Activated T-cell treated with anti-CD3 and anti-CD28 coated beads, Interleukin-2, amount 50 U/mL, for 4 hours (primary cell): ENCODE results near the gene SNURF. TPM values are rescaled to one million over a fixed set of nuclear protein-coding genes. Genes with fewer than 3 reads are reported as not detected.
A peak's percentile ranks its signal among the peaks of the same experiment; 100 is the strongest.
"Not testable (repeated sequence)": the region's sequence is repeated elsewhere in the genome, so short reads cannot be mapped to it uniquely, and the experiment has no call there.

Source experiments
- ATAC-seq, 2 donors: fragments of 200-7000 bp; cut with Tn5 transposase; one replicate each; pipeline ENCODE4 v1.10.0; 2021
- DNase-seq: peaks from one replicate; pipeline ENCODE4 v3.0.0-alpha.2; 2020
- H3K27me3 Mint-ChIP-seq: one replicate; pipeline ENCODE4 v1.8.0; 2021; ENCODE audit warnings: low read depth, mixed read lengths
- H3K36me3 Mint-ChIP-seq: one replicate; pipeline ENCODE4 v1.8.0; 2022; ENCODE audit warnings: mixed read lengths; ENCODE audit not compliant: insufficient read depth
- H3K4me1 Mint-ChIP-seq: one replicate; pipeline ENCODE4 v1.8.0; 2021; ENCODE audit warnings: low read depth, mixed read lengths
- H3K4me3 Mint-ChIP-seq: one replicate; pipeline ENCODE4 v1.8.0; 2021; ENCODE audit warnings: mild to moderate bottlenecking, moderate library complexity, mixed read lengths
- H3K9me3 Mint-ChIP-seq: one replicate; pipeline ENCODE4 v1.8.0; 2021; ENCODE audit warnings: mixed read lengths
- total RNA-seq, 3 donors: library from RNA; stranded (reverse); gene quantifications; one replicate each; pipeline ENCODE4 v1.2.1, GENCODE V29; 2021

SNURF gene
- total RNA-seq, 3 donors from 2014 or later, result 7.9 to 16.7 (median 12.1) TPM

DNA sequence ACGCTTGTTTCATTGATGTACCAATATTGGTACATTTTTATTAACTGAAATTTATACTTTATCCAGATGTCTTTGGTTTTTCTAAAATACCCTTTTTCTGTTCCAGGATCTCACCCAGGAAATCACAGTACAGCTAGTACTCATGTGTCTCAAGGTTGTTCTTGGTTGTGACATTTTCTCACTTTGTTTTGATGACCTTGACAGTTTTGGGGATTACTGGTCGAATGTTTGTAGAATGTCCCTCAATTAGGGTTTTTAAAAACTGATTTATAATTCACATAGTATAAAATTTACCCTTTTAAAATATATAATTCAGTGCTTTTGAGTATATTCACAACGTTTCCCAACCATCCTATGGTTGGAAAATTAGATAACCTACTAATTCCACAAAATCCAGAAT lies 6.3 kb upstream of the SNURF start:
- Mint-ChIP-seq H3K27me3 (no peaks in the 10 kb centered on the region), H3K4me1 (no peaks in the 10 kb centered on the region), H3K4me3 (no peak overlapping the region), H3K9me3 (peaks cover 4% of the 10 kb centered on the region), H3K36me3 (no peaks in the 10 kb centered on the region)
- no peak for DNase-seq
- ATAC-seq, result no peak

DNA sequence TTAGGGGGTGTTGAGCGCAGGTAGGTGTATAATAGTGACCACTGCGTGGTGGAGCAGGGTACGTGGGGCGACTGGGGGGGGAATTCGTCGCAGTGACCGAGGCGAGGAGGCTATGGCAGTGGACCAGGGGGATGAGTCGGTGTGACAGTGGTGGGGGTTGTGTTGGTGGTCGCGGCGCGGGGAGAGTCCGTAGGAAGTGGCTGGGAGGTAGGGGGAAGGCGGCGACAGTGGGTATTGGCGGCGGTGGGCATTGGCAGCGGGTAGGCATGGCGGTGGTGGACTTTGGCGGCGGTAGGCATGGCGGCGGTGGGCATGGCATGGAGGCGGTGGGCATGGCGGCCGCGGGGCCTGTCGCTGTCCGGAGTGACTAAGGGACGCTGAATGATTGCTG lies 739 bp downstream of the SNURF start:
- Mint-ChIP-seq H3K4me1 (peaks cover 13% of the 10 kb centered on the region), H3K4me3 (peak overlapping the region; percentile 95), H3K36me3 (peaks cover 2% of the 10 kb centered on the region), H3K27me3 (no peaks in the 10 kb centered on the region), H3K9me3 (peaks cover 9% of the 10 kb centered on the region)
- ATAC-seq (peak; percentile 5 to 11), DNase-seq (peak; percentile 4)

DNA sequence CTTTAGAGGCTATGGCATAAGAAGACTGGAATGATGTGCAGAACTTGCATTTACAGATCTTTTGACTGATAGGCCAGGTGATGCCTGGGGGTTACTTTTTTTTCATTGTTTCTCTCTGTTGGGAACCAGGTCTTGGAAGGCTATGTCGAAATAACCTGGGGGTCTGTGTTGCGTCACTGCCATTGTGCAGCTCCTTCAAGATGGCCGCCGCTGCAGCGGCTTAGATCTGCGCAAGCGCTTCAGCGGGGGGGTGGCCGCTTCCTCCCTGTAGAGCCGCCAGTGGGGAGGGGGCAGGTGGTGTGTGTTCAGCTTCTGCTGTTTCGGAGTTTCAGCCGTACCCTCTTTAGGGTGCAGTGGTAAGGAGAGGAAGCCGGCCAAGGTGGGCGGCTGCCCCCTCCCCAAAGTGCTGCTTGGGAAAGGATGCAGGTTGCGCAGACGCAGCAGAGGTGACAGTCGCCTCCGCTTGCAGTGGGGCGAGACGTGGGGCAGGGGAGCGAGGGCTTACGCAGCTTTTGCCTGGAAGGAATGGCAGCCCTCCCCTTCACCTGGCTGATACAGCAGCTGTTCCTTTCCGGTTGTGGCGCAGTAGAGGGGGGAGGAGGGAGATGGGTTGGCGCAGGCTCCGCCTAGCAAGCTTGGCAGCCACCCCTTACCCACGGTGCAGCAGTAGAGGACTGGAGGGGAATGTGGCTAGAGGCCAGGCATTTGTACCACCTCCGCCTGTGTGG lies 1.5 kb downstream of the SNURF start:
- peaks cover 2% of the 10 kb centered on the region for H3K36me3 Mint-ChIP-seq
- peak overlapping the region; percentile 95 for H3K4me3 Mint-ChIP-seq
- peaks cover 9% of the 10 kb centered on the region for H3K9me3 Mint-ChIP-seq
- peaks cover 15% of the 10 kb centered on the region for H3K4me1 Mint-ChIP-seq
- H3K27me3 Mint-ChIP-seq, result no peaks in the 10 kb centered on the region
- DNase-seq, result peak; percentile 40
- ATAC-seq, result peak; percentile 72 to 75

DNA sequence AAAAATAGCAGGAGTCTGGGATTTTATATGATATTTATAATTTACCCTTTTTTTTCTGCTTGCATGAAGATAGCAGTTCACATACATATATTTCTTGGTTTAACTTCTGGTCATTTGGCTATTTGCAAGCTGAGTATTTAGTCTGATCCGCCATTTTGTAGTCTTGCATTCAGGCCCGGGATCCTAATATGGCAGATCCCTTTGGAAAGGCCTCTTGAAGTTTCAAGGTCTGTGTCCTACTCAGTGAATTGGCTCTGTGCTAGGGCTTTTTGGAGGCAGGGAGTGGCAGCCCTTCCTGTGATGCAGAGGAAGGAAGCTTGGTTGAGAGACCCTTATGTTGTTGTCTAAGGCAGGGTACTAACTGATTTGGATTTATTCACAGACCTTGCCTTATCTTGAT lies 2.9 kb downstream of the SNURF start:
- peaks cover 9% of the 10 kb centered on the region for H3K9me3 Mint-ChIP-seq
- ATAC-seq (no peak), DNase-seq (no peak)
- H3K4me1 Mint-ChIP-seq, result peaks cover 15% of the 10 kb centered on the region
- peaks cover 5% of the 10 kb centered on the region for H3K36me3 Mint-ChIP-seq
- H3K27me3 Mint-ChIP-seq, result no peaks in the 10 kb centered on the region
- H3K4me3 Mint-ChIP-seq, result no peak overlapping the region

DNA sequence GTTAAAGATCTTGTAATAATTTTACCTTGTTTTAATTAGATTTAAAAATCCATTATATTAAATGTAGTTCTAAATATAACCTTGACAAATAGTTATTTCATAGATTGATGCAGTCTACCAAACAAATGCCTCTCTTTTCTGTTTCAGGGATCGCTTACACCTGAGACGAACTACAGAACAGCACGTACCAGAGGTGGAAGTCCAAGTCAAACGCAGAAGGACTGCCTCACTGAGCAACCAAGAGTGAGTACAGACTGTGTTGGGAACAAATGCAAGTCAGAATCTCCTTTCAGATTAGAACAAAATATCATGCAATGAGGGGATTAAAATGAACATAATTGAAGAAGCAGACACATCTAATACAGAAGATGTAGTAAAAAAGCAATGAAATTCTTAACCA lies 7.2 kb downstream of the SNURF start:
- no peak for DNase-seq
- Mint-ChIP-seq H3K27me3 (no peaks in the 10 kb centered on the region), H3K4me1 (peaks cover 12% of the 10 kb centered on the region), H3K9me3 (peaks cover 21% of the 10 kb centered on the region), H3K4me3 (no peak overlapping the region), H3K36me3 (peaks cover 34% of the 10 kb centered on the region)
- ATAC-seq, result no peak

DNA sequence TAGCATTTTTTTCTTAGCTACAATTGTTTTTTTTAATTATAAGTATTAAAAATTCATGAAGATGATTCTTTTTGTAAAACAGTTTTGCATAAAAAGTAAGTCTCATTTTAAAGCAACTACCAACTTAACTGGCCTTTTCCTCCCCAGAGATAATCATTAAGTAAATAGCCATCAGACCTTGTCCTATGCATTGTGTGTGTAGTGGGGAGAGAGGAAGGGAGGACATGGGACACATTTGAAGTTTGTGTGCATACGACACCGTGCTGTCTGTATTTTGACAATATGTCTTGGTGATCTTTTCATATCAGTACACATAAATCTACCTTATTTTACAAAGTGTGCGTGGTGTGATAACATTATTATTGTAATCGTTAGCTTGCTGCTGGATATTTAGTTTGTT lies 8.1 kb downstream of the SNURF start:
- ATAC-seq, result no peak
- Mint-ChIP-seq H3K27me3 (no peaks in the 10 kb centered on the region), H3K4me1 (peaks cover 7% of the 10 kb centered on the region), H3K4me3 (no peak overlapping the region), H3K36me3 (peaks cover 40% of the 10 kb centered on the region), H3K9me3 (peaks cover 20% of the 10 kb centered on the region)
- no peak for DNase-seq

DNA sequence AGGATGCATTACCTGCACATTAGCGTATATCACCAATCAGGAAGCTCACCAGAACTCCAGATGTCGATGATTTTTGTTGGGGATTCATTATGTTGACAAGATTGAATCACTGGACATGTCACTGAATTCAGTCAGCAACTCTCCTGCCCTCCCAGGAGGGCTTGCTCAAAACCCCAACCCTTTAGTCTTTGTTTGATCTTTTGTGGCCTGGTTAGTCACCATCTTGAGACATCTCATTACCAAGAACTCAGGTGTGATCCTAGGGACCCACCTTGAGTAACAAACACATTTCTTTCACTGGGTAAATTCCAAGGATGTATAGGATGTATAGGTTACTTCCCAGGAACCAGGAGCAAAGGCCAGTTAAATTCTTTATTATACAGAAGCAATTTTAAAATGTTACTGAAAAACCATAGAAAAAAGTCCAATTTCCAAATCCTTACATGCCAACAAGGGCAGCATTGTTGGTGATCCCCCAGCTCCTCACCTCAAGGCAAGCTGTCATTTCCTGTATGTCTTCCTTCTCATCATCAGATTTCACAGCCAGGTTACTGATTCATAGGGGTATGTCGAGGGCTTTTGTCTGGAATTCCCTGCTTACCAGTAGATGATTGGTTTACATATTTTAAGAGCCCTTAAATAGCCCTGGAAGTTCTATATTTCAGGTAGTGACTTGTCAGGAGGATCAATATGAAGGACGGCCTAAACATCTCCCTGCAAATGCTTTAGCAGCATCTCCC lies 11.7 kb downstream of the SNURF start:
- no peak for ATAC-seq
- Mint-ChIP-seq H3K4me3 (no peak overlapping the region), H3K27me3 (no peaks in the 10 kb centered on the region), H3K9me3 (peaks cover 24% of the 10 kb centered on the region), H3K4me1 (no peaks in the 10 kb centered on the region), H3K36me3 (peaks cover 59% of the 10 kb centered on the region)
- DNase-seq, result no peak

DNA sequence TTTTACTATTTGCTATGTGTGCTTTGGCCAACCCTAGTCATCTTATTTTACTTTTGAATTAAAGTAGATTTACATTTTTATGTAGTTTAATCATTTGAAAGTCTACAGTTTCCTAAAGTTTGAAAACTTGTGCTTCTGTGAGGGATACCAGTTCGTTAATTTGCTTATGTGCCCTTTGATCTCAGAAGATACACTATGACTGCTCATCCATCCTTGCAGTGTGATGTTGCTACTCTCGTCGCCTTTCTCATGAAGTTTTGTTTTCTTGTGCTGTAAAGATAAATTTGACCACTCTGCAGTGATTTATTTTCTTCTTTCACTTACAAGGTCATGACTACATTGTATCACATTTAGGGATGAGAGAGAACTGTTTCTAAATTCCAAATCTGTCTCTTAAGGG lies 16.3 kb downstream of the SNURF start:
- H3K4me3 Mint-ChIP-seq, result no peak overlapping the region
- DNase-seq, result no peak
- H3K36me3 Mint-ChIP-seq, result peaks cover 61% of the 10 kb centered on the region
- no peak for ATAC-seq
- H3K4me1 Mint-ChIP-seq, result no peaks in the 10 kb centered on the region
- peaks cover 20% of the 10 kb centered on the region for H3K9me3 Mint-ChIP-seq
- H3K27me3 Mint-ChIP-seq, result no peaks in the 10 kb centered on the region

DNA sequence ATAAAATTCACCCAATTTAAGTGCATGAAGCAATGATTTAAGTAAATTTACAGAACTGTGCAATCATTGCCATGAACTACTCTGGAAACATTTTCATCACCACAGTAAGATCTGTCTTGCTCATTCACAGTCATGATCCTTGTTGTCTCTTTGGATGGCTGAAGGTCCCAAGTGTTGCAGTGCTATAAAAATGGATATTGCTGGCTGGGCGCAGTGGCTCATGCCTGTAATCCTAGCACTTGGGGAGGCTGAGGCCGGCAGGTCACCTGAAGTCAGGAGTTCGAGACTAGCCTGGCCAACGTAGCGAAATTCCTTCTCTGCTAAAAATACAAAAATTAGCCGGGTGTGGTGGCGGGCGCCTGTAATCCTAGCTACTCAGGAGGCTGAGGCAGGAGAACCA lies 17.0 kb downstream of the SNURF start:
- no peaks in the 10 kb centered on the region for H3K27me3 Mint-ChIP-seq
- peaks cover 61% of the 10 kb centered on the region for H3K36me3 Mint-ChIP-seq
- peaks cover 26% of the 10 kb centered on the region for H3K9me3 Mint-ChIP-seq
- H3K4me1 Mint-ChIP-seq, result no peaks in the 10 kb centered on the region
- no peak for DNase-seq
- no peak for ATAC-seq
- no peak overlapping the region for H3K4me3 Mint-ChIP-seq

DNA sequence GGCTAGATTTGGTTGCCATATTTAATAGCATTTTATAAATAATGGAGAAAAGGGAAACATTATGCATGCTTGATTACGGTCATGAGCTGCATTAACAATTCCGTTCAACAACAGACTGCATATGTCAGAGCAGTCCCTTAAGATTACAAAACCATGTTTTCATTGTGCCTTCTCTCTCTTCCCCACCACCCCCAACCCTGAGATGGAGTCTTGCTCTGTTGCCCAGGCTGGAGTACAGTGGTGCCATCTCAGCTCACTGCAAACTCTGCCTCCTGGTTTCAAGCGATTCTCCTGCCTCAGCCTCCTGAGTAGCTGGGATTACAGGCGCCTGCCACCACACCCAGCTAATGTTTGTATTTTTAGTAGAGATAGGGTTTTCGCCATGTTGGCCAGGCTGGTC lies 17.9 kb downstream of the SNURF start:
- H3K4me1 Mint-ChIP-seq, ATAC-seq, H3K4me3 Mint-ChIP-seq, H3K27me3 Mint-ChIP-seq, DNase-seq: not testable (repeated sequence)
- peaks cover 22% of the 10 kb centered on the region for H3K9me3 Mint-ChIP-seq
- peaks cover 61% of the 10 kb centered on the region for H3K36me3 Mint-ChIP-seq

DNA sequence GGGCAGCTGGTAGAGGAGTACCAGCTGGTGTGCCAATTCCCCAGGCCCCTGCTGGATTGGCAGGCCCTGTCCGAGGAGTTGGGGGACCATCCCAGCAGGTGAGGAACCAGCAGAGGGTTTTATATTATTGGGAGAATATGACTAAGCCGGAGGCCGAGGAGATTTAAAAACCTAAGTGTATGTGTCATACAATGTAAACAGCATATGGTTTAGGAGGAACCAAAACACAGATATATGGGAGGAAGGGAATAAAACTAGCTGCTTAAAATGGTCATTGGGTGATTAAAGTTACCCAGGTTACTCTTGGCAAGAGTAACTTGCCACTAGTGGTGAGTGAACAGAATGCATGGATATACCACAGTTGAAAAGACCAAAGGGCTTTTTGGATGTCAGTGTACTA lies 22.1 kb downstream of the SNURF start:
- H3K9me3 Mint-ChIP-seq, result peaks cover 35% of the 10 kb centered on the region

DNA sequence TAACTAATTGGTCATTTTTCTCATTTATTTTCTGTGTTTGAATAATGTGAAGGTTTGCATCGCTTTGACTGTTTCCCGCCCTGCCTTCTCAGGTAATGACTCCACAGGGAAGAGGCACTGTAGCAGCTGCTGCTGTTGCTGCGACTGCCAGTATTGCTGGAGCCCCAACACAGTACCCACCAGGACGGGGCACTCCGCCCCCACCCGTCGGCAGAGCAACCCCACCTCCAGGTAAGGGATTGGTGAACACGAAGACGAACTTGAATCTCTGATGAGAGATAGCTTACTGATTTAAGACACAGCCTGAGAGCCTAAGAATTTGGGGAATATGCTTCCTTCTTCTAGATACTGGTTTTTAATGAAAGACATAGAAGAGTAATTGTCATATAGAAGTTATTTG lies 22.9 kb downstream of the SNURF start:
- Mint-ChIP-seq H3K9me3 (peaks cover 40% of the 10 kb centered on the region), H3K4me1 (no peaks in the 10 kb centered on the region), H3K27me3 (no peaks in the 10 kb centered on the region), H3K36me3 (peaks cover 71% of the 10 kb centered on the region), H3K4me3 (no peak overlapping the region)
- ATAC-seq (no peak), DNase-seq (no peak)

More for the DNA sequence above, 22.1 kb downstream of the SNURF start:
- Mint-ChIP-seq H3K4me1 (no peaks in the 10 kb centered on the region), H3K36me3 (peaks cover 65% of the 10 kb centered on the region), H3K4me3 (no peak overlapping the region), H3K27me3 (no peaks in the 10 kb centered on the region)
- DNase-seq (no peak), ATAC-seq (no peak)

DNA sequence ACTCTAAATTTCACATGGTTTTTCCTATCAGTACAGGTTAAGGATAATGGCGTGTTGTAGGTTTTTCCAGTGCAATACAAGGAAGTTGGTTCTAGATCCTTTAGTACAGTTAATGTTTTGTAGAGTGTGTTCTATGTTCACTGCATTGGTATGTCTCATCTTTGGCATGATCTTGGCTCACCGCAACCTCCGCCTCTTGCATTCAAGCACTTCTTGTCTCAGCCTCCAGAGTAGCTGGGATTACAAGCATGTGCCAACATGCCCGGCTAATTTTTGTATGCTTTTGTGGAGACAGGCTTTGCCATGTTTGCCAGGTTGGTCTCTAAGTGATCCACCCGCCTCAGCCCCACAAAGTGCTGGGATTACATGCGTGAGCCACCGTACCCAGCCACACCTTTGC lies 30.4 kb downstream of the SNURF start:
- Mint-ChIP-seq H3K27me3 (no peaks in the 10 kb centered on the region), H3K4me1 (no peaks in the 10 kb centered on the region), H3K4me3 (no peak overlapping the region), H3K9me3 (peaks cover 44% of the 10 kb centered on the region), H3K36me3 (peaks cover 68% of the 10 kb centered on the region)
- ATAC-seq (no peak), DNase-seq (no peak)

DNA sequence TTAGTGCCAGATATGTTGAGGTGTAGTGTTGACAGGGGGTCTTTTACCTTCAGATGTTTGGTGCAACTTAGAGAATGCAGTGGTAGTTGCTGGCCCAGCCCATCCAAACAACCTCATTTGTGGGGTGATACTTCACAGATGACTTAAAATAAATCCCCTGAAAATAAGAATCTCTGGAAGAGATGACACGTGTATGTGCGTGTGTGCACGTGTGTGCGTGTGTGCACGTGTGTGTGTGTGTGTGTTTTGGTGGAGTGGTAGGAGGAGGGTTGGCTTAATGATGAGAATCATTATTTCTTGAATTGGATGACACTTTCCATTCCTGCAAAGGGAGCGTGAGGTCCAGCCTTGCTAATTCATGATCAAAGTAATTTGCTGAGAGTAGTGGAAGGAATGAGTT lies 31.9 kb downstream of the SNURF start:
- Mint-ChIP-seq H3K4me3 (no peak overlapping the region), H3K9me3 (peaks cover 42% of the 10 kb centered on the region), H3K4me1 (no peaks in the 10 kb centered on the region), H3K36me3 (peaks cover 66% of the 10 kb centered on the region), H3K27me3 (no peaks in the 10 kb centered on the region)
- DNase-seq (no peak), ATAC-seq (no peak)
